T1000 (cell line): ENCODE results near the gene ATG9B.

Source experiments
- DNase-seq: peaks from one replicate; lab custom pipeline; 2025; ENCODE audit warnings: mixed read lengths; lab: John Stamatoyannopoulos, UW

ATG9B gene

DNA sequence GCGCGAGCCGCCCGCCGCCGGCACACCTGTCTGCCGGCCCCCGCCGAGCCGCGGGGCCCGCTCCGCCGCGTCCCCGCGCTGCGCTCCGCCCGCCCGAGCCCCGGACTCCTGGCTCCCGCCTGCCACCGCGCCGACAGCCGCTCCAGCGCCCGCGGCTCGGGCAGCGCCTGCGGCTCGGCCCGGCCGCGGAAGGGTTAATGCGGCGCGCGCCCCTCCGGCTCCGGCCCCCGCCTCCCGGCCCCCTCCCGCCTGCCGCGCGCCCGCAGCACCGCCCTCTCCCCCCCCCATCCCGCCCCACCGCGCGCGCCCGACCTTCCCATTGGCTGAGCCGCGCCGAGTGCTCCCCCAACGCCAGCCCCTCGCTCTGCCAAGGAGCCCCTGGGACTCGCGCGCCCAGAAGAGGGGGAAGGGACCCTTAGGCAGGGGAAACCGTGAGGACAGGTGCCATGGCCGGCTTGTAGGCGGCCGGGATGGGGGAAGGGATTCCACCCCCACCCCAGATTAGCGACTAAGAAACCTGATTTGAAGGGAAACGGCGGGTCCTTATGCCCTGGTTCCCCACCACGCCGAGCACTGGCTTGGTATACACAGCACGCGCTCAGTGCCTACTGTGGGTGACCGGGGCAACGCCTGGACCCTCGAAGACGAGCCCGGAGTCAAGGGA lies 46.0 kb downstream of the ATG9B start, which contains the start of gene KCNH2:
Gene KCNH2, minus strand, starts transcription at position 196 of the 664 bp plus-strand sequence. CDS start 408 bp downstream, outside the sequence.
- no peak for DNase-seq

DNA sequence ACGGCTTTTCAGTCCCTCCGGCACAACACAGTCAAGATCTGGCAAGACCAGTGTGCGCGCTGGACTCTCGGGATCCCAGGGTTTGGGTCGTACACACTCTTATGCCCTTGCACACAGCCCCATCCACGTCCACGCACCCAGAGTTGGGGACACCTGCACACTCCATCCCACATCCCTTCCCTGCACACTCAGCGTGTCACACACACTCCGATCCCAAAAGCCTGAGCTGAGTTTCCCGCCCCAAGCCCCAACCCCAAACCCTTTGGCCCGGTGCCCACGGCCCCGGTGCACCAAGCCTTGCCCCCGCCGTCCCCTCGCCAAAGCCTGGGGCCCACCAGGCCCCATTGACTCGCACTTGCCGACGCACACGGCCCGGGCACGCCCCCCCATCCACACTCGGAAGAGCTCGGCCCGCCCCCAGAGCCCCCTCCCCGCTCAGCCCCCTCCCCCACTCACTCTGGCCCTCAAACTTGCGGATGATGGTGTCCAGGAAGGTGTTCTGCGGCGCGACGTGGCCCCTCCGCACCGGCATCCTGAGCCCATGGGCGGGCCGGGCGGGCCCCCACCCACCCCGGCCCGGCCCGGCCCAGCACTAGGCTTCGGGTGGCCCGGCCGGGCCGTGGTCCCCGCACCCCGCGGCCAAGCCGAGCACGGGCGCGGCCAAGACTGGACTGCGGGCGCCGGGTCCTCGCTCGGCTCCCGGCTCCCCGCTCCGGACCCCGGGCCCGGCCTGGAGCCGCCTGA lies 46.7 kb downstream of the ATG9B start:
- DNase-seq = no peak

DNA sequence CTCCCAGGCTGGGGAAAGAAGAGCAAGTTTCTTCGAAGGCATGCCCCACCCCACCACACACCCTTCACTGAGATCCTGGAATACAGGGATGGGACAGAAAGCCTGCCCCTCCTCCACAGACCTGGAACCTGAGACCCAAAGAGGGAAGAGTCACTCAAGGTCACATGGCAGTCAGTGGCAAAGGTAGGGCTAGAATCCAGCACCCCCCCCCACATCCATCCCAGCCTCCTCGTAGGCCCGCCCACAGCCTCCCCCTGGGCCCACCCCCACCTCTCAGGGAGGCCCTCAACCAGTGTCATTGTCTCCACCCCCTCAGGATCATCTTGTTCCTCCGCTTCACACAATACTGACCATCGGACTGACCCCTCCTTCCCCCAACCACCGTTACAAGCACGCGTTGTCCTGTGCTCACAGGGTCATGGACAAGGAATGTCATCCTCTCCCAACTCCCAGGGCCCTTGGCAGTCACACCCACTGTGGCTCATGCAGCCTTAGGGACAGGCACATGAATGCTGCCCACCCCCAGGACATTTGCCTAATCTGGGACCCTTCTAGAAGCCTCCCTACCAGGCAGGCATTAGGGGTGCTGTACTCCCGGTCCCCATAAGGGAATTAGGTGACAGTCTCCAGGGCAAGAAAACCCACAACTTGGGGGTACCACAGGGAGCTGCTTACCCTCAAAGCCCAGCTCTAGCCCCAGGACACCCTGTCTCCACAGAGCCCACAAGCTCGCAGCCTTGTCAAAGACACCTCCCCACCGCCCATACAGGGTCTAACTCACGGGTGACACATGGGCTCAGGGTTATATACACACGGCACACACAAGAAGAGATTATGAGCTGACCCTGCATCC lies 47.5 kb downstream of the ATG9B start:
- no peak for DNase-seq

DNA sequence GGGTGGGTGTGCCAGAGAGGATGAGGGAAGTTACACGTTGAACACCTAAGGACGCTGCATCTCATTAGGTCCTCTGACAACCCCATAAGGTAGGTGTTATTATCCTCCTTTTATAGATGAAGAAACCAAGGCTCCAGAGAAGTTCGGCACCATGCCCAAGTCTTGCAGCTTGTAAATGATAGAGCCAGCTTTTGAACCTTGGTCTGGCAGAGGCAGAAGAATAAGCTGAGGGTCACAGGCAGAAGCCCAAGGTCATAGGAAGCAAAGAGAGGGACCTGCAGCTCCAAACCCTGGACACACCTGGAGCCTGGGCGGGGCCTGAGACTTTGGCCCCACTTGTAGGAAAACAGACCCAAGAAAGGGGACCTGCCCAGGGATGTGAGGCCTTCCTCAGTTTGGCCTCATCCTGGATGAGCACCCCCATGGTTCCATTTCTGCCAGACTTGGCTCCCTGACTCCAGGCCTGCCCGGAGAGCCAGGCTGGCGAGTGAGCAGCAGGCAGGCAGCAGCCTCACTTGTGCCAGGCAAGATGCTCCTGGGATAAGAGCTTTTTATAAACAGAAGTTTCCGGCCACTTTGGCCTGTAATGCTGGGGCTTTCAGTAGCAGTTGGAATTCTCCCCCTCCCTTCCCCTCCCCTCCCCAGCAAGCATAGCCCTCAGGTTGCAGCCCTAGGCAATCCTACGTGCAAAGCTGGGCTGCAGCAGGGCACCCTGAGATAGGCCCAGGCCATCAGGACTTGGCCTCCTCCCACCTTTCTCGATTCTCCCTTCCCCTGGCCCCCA lies 48.6 kb downstream of the ATG9B start:
- DNase-seq = no peak

DNA sequence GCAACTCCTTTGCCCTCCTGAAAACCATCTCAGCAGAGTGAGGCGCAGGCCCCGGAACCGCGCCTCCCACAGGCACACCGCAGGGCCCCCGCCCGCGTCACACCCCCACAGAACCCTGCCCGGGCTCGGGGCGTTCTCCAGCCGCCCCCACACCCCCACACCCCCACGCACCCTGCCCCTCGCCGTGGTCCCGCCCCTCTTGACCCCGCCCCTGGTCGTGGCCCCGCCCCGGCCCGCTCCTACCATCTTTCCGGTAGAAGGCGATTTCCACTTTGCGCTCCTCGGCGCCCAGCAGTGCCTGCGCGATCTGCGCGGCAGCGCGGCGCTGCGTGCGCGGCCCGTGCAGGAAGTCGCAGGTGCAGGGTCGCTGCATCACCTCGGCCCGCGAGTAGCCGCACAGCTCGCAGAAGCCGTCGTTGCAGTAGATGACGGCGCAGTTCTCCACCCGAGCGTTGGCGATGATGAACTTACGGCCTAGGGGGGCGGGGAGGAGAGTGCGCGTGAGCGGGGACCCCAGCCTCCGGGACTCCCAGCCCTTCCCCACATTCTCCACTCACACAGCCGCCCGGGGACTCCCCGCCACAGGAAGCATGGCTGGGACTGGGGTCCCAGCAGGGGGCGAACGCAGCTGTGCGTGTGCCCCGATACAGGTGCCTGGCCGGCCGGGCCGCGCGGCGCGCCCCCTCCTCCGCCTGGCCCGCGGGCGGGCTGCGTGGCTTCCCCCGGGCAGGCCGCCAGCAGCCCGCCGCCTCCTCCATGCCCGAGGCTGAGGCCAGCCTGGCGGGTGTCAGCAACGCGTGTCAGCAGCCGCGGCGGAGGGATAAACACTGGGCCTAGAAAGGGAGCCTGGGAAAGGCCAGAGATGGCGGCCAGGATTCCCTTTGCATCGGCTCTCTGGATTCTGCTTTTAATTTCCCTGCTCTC lies 49.6 kb downstream of the ATG9B start:
- DNase-seq = no peak

DNA sequence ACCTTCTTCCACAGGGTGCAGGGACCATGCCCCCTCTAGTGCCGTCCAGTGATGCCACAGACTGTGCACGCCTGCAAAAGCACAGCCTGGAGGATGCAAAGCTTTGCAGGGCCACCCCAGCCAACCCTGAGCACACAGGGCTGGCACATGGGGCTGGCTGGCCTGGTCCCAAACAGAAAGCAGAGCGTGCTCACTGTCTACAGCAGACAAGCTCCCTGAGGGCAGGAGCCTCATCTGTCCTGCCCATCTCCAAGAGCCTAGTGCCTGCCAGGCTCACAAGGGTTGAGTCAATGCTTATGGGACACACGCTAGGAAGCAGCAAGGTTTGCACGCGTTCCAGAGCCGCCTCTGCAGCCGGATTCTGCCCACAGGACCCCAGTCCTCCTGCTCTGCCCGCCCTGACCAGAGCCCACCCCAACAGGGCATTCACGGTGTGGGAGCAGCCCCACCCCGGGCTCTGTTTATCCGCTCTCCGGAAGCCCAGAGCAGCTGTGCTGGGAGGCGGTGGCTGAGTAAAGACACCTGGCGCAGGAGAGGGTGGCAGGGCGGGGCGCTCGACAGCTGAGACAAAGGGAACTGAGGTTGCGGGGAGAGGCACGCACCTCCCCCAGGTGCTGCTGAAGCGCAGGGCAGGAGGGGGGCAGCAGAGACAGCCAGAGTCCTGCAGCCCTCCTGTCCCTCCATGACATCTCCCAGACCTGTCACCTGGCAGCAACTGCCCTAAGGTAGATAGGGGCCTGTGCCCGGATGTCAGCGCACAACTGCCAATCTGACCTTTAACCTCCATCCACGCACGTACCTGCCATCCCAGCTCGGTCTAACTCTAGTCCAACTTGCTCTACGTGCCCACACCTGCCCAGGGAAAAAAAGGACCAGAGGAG lies 50.5 kb downstream of the ATG9B start:
- no peak for DNase-seq

DNA sequence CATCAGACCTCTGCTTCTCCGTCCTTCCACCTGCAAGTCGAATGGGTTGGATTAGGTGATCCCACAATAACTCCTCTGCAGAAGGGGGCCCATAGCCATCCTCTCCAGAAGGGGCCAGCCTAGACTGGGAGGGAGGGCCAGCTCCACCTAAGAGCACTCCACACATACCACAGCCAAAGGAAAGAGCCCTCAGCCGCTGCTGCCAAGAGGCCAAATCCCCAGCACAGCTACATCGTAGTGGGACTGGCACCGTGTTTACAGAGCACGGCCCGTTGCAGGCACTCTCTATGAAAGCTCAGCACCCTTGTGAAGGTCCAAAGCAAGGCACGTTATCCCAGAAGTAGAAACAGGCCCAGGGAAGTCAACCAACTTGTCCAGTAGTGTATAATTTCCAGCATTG lies 51.6 kb downstream of the ATG9B start:
- DNase-seq = no peak

DNA sequence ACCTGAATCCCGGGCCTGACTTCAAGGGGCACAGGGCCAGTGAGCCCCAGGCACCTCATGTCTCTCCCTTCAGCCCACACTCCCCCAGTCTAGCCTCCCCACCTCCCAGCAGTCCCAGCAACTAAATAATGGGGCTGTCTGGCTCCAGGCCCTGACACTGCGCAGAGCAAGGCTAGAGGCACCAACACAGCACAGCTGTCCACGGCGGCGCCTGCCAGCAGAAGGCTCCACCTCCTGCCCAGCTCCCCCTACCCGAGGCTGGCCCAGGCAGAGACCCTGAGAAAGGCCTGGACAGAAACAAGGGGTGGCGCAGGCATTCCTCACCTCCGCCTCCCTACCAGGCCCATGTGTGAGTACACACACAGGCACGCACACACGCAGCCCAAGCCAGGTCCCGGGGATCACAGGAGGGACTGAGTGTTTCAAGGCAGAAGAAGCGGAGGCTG lies 52.2 kb downstream of the ATG9B start:
- no peak for DNase-seq

DNA sequence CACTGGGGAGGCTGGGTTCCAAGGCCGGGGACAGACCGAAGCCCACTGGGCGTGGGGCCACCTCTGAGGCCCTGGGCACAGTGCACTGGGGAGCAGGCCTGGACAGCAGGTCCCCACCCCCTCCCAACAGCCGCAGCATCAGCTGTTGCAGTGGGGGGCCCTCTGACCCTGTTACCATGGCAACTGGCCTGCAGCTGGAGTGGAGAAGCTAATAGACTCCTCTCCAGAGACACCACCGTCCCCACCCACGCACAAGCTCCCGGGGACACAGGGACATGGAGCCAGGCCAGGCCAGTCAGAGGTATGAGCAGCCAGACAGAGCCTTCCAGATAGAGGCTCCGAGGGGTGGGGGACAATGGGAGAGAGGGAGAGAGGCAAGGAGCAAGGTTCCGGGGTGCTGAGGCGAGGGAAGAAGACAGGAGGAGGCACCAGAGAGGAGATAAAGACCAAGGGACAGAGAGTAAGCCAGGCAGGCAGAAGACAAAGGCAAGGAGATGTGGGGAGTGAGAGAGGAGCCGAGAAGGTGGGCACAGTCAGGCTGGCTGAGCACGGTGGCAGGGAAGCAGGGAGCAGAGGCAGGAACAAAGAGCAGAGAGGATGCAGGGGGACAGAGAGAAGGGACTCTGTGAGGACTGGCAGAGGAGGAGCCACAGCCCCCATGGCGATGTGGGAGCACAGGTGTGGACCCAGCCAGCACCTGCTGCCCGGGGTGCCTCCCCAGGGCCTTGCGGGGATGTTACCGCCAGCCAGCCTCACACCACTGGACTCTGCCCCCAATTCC lies 52.9 kb downstream of the ATG9B start:
- DNase-seq = no peak

DNA sequence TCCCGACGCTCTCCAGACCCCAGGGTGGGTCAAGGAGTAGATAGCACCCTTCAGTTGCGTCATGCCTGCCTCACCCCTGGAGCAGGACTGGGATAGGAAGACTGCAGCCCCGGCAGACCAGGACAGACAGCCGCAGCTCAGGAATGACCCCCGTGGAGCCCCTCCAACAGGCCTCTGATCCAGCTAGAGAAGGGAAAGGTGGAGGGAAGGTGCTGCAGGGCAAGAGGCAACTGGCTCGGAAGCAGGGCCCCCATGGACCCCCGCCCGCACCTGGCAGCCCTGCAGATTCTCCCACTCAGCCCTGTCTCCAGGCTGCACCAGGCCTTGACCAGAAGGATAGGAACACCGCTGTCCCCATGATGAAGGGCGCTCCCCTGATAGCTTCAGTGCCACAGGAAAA lies 53.9 kb downstream of the ATG9B start:
- no peak for DNase-seq

DNA sequence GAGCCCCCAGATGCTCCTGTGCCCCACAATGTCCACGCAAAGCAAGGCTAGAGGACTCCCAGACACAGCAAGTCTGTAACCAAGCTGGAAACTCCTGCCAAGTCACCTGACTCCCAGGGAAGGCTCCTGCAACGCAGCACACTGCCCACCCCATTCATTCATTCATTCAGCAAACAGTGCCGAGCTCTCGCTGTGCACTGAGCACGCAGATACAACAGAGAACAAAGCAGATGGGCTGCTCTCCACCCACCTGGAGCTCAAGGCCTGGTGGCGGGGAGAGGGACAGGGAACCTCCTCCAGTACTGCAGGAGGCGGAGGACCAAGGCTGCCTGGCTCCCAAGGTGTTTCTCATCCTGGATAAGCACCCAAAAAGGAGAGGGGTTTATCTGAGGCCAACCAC lies 54.8 kb downstream of the ATG9B start:
- DNase-seq = no peak

DNA sequence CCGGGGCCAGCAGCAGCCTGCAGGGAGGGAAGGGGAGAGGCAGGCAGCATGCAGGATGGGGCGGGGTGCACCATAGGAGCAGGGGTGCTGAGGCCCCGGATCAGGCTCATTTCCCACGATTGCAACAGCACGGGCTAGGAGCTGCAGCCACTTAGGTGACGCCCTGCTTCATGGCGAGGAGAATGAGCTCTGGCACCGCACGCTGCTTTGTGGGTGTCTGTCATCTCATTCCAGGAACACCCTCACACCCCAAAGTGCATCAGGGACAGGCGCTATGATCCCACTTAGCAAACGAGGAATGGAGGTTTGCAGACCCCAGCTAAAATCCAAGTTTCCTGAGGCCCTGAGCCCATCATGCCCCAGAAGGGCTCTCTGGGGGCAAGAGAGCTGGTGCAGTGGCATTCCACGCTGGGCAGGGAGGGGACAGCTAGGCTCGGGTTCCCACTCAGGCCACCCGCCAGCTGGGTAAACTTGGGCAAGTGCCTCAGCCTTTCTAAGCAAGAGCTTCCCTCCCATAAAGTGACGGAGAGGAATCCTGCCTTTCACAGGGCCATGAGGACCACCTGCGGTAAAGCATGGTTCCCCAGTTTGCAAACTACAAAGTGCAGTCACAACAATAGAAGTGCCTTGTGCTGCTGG lies 55.4 kb downstream of the ATG9B start:
- no peak for DNase-seq

DNA sequence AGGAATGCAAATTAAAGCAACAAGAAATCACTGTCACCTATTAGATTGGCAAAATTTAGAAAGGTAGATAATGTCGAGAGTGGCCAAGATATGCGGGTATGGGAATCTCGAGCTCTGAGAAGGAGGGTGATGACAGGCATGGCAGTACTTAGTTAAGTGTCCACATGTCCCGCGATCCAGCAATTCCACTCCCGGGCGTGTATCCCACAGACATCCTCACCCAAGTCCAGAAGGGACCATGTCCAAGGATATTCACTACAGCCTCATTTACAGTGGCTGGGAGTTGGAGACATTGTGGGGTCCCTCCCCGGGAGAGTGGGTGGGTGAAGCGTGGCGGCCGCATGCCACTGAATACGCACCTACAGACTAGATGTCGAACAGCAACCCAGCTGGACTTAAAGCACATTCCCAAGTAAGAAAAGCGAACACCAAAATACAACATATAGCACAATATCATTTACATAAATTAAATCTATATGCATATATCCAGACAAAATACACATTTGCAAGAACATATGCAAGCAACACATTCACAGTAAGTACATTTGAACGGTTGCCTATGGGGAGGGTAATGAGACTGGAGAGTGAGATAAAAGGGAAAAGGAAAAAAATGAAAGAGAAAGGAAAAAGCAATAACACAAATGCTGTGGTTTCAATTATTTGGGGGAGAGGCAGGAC lies 56.1 kb downstream of the ATG9B start:
- no peak for DNase-seq

DNA sequence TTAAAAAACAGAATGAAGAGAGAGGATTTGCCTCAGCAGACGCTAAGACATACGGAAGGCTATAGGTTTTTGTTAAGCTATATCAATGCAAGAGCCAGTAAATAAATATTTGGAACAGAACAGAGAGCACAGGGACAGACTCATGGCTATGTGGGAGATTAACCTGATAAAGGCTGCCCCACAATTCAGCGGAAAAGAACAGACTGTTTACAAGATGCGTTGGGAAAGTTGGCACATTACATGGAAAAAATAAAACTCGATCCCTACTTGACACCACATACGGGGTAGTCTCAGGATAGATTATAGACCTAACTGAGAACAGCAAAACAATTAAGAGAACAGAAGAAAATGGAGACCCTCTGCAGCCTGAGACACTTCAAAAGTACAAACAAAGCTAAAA lies 56.9 kb downstream of the ATG9B start:
- DNase-seq = no peak

DNA sequence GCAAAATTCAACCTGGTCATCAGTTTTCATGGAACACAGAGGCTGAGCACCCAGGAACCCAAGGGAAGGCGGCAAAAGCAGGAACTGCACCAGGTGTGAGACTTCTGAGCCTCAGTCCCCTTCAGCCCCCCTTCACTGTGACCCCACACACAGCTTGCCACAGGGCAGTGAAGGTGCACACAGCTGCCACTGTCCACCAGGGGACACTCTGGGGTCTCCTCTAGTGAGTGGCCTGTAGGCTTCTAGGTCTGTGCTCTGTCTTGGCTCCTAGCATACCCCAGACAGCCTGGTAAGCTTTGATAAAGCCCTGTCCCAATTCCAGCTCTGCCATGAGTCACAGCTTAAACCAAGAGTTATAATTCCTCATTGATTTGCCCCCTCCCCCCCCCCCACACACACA lies 58.3 kb downstream of the ATG9B start:
- no peak for DNase-seq

DNA sequence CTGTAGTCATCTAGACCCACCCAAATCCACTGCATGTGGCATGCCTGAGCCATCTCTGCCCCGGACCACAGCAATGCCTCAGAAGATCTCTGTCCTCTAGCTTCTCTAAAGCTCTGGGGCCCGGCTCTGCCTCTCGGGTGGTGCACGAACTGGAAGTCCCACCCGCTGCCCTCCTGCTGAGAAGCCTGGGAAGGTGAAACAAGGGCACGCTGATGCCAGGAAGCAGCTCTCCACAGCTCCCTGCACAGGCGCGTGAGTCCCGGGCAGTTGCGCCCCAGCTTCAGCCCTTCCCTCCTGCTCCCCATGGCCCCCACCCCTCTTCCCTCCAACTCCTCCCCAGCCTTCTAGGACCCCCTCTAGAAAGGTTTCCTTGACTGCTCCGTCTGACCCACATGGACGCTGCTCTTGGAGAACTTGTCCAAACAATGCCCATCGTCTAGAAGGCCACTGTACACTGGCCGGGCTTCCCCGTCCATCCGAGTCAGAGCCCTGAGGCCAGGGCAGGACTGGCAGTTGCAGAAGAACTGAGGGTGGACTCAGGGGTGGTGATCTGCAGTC lies 58.9 kb downstream of the ATG9B start:
- DNase-seq = no peak
